GM19372 (cell line): ENCODE data around the gene SMIM43.
"Not testable (repeated sequence)": the region's sequence is repeated elsewhere in the genome, so short reads cannot be mapped to it uniquely, and the experiment has no call there.

ENCODE experiments used
- ATAC-seq: cut with Tn5 transposase; IDR thresholded peaks from one replicate; pipeline ENCODE4 v1.9.1; 2021; ENCODE audit warnings: mild to moderate bottlenecking, low read depth, moderate library complexity; ENCODE audit not compliant: unreplicated experiment

The SMIM43 gene

GRCh38 chr4:121738780-121739535, 26.0 kb downstream of the SMIM43 start:
- no peak for ATAC-seq

GRCh38 chr4:121737846-121738554, 27.0 kb downstream of the SMIM43 start:
- no peak for ATAC-seq

GRCh38 chr4:121736735-121737351, 28.1 kb downstream of the SMIM43 start:
- no peak for ATAC-seq

GRCh38 chr4:121734571-121734970, 30.4 kb downstream of the SMIM43 start:
- ATAC-seq, result no peak

DNA sequence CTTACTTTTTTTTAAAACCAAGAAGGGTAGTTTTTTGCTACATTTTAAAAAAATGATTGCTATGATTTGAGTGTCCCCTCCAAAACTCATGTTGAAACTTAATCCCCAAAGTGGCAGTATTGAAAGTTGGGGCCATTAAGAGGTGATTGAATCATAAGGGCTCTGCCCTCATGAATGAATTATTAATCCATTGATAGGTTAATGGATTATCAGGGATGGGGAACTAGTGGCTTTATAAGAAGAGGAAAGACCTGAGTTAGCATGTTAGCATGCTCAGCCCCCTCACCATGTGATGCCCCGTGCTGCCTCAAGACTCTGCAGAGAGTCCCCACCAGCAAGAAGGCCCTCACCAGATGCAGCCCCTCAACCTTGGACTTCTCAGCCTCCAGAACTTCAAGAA, 31.0 kb downstream of the SMIM43 start:
- ATAC-seq, result no peak

- not testable (repeated sequence) for ATAC-seq
These were observed 35.2 kb downstream of the SMIM43 start for GRCh38 chr4:121729753-121730152.

- ATAC-seq, result no peak
These were observed 36.2 kb downstream of the SMIM43 start for GRCh38 chr4:121728798-121729226.

GRCh38 chr4:121728066-121728465, 36.9 kb downstream of the SMIM43 start:
- ATAC-seq, result no peak

GRCh38 chr4:121726642-121727268, 38.2 kb downstream of the SMIM43 start:
- peak; percentile 98 for ATAC-seq

GRCh38 chr4:121724671-121725070, 40.3 kb downstream of the SMIM43 start:
- ATAC-seq, result no peak

GRCh38 chr4:121721700-121722099, 43.3 kb downstream of the SMIM43 start:
- no peak for ATAC-seq

GRCh38 chr4:121720109-121720508, 44.9 kb downstream of the SMIM43 start:
- ATAC-seq, result no peak

DNA sequence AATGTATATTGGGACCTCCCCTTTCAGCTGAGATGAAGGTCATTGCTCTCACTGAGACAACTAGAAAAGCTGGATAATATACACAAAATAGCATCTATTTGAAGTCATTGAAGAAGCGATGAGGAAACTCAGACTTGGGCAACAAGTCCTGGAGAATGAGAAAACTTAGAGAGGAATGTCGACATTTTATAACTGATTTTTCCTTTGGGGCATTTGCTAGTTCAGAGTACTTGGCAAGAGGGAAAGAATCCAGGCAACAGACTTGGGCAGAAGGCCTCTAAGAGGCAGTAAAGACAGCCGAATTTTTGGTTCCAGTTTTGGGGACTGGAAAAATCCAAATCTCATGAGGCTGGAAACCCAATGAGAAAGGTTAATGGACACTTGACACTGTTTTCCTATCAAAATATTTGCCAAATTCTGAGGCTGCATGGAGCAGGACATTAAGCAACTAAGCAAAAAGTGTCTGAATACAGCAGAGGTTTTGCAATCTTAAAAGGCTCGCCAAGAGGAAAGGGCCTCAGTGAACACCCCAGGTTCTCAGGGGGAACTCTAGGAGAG, 47.2 kb downstream of the SMIM43 start:
- ATAC-seq, result no peak

DNA sequence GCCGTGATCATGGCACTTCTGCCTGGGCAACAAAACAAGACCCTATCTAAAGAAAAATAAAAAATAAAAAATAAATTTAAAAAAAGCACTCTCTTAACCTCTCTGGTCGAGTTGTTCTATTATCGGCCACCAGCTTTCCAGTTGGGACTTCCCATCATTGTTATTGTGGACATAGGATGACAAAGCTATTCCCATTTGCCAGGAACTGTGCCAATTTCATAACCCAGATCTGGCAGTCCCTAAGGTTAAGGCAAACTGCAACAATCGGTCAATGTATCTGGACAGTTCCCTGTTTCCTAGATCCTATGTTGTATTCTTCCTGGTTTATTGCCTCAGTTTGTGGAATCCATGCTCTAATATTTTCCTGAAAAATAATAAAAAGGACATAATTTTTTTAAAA, 50.4 kb downstream of the SMIM43 start:
- no peak for ATAC-seq

- ATAC-seq, result no peak
These were observed 52.2 kb downstream of the SMIM43 start for GRCh38 chr4:121712783-121713182.

DNA sequence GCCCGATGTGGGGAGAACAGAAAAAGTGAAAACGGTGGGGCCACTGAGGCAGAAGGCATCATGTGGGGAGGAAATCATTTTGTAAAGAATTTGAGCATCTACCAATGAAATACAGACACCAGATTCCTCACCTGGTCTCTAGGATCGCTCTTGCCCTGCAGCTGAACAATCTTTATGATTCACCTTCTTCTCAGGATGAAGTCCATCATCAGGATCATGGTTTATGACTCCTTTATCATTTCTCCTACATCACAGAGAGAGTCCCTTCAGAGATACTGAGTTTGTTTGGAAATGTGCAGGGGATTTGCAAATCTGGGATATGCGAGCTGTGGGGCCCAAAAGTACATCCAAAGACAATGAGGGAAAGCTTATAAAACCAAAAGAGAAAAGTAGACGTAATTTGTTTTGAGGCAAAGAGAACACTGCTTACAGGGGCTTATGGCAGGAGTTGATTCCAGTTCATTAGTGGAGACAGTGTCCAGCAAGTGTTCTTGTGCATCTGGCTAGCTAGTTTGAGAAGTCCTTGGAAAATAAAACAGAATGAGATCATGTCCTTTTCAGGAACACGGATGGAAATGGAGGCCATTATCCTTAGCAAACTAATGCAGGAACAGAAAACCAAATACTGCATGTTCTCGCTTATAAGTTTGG, 52.8 kb downstream of the SMIM43 start:
- ATAC-seq, result peak; percentile 16

- peak; percentile 94 for ATAC-seq
These were observed 53.5 kb downstream of the SMIM43 start for GRCh38 chr4:121711263-121712000.

- ATAC-seq, result no peak
These were observed 55.1 kb downstream of the SMIM43 start for GRCh38 chr4:121709766-121710405.
